OCI-M2 (cell line): Measurements from ENCODE around the gene THOC2.
"Not testable (repeated sequence)": the region's sequence is repeated elsewhere in the genome, so short reads cannot be mapped to it uniquely, and the experiment has no call there.

Experiments
- DNase-seq: peaks from one replicate; lab custom pipeline; 2025; ENCODE audit not compliant: unreplicated experiment; lab: John Stamatoyannopoulos, UW

Gene THOC2

DNA sequence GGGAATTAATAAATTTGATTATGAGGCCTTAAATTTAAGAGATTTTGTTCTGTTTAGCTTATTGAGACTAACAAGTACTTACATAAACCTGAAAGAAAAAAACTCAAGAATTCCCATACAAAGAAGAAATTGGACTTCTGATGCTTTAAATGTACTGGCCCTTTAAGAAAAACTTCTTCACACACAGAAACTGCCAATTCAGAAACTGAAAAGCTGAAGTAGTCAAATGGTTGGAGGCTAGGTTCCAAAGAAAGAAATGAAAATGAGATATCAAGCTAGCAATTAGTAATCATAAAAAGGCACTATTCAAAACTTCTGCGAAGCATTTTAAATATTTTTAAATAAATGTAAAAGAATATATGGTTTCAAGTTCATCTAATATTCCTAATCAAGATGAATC lies 151.3 kb downstream of the THOC2 start:
- no peak for DNase-seq

DNA sequence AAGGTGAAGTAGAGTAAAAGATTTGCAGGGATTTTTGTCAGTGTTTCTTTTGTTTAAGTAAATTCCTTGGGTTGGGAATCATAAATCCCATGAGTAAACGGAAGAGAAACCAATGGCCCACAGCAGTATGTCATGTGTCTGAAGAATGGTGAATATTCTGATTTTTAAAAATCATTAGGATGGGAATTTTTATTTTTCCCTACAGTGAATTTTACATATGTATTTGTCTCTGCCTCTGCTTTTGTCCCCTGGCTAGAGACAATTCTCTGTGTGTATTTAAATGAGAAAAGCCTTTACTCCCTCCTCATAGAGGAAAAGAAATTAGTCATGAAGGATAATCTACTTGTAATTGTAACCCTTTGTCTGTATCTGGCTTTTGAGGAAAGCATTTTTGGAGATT lies 152.1 kb downstream of the THOC2 start:
- DNase-seq = no peak

DNA sequence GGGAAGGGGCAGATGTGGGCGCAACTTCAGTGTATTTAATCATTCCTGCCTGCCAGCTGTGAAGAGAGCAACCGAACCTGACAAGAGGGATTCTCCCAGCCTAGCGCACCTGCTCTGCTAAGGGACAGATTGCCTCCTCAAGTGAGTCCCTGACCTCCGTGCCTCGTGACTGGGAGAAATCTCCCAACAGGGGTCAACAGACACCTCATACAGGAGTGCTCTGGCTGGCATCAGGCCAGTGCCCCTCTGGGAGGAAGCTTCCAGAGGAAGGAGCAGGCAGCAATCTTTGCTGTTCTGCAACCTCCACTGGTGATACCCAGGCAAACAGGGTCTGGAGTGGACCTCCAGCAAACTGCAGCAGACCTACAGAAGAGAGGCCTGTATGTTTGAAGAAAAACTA lies 158.8 kb downstream of the THOC2 start:
- not testable (repeated sequence) for DNase-seq

DNA sequence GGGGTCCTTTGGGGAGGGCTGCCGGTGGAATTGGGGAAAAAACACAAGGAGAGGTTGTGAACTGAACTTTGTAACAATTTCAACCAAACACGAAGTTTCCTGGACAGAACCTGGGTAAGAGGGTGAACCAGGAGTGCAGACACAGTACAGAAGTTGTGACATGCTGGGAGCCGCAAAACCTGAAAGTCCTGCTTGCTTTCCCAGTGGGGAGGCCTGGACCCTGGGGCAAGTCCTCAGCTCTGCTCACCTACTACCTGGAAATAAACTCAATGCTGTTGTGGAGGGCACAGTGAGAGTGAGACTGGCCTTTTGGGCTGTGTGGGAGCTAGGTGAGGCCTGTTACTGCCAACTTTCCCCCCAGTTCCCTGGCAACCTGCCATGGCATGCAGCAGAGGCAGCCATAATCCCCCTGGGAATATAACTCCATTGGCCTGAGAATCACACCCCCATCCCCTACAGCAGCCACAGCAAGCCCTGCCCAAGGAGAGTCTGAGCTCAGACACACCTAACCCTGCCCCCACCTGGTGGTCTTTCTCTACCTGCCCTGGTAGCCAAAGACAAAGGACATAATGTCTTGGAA lies 162.8 kb downstream of the THOC2 start:
- no peak for DNase-seq

DNA sequence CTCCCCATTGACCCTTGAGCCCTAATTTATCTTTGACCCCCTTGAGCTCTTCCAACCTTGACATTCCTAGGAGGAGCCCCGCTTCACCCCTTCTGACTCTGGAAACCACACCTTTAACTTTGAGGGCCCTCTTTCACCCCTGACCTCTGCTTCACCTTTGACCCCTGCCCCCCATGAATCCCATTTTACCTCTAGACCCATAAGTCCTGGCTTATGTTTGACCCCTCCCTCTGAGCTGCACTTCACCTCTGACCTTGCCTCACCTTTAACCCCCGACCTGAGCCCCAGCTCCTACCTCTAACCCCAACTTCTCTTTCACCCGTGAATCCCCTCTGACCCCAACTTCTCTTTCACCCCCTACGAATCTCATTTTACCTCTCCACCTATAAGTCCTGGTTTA lies 169.7 kb downstream of the THOC2 start:
- DNase-seq = no peak

DNA sequence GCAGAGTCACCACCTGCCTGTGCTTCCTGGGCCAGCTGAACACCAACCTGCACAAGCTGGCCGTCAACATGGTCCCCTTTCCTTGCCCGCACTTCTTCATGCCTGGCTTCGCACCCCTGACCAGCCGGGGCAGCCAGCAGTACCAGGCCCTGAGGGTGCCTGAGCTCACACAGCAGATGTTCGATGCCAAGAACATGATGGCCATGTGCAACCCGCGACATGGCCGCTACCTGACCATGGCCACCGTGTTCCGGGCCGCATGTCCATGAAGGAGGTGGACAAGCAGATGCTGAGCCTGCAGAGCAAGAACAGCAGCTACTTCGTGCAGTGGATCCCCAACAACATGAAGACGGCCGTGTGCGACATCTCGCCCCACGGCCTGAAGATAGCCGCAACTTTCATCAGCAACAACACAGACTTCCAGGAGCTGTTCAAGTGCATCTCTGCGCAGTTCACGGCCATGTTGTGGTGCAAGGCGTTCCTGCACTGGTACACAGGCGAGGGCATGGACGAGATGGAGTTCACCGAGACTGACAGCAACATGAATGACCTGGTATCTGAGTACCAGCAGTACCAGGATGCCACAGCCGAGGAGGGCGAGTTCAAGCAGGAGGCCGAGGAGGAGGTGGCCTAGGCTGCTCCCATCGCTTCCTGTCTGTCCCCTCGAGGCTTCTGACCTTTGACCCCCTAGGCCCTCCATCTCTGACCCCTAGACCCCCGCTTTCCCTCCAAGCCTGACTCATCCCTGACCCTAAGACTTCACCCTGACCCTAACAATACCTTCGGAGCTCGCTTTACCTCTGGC lies 170.3 kb downstream of the THOC2 start:
- DNase-seq = no peak

DNA sequence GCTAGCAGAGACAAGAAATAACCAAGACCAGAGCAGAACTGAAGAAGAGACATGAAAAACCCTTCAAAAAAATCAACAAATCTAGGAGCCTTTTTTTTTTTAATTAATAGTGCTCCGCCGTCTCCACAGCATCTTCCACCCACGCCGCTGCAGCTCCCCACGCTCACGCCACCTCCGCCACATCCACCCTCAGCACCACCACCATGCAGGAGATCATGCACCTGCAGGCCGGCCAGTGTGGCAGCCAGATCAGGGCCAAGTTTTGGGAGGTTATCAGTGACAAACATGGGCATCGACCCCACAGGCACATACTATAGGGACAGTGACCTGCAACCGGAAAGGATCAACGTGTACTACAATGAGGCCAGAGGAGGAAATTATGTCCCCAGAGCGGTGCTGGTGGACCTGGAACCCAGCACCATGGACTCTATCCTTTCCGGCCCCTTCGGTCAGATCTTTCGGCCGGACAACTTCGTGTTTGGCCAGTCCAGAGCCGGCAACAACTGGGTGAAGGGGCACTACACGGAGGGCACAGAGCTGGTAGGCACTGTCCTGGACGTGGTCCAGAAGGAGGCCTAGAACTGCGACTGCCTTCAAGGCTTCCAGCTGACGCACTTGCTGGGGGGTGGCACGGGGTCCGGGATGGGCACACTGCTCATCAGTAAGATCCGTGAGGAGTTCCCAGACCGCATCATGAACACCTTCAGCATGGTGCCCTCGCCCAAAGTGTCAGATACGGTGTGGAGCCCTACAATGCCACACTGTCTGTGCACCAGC lies 171.2 kb downstream of the THOC2 start:
- no peak for DNase-seq

DNA sequence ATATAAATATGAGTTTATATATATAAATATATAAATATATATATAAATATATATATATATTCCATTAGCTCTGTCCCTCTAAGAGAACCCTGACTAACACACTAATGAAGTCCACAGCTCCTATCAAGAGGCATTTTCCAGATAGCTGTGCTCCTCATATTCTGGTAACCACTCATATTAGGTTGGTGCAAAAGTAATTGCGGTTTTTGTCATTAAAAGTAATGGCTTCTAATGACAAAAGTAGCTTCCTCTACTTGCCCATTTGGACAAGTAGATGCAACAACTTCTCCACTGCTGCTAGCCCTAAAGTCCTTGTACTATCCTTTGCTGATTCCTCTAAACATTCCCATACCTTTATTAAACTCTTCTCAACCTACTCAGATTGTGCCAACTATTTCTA lies 182.0 kb downstream of the THOC2 start:
- DNase-seq = no peak
